Measurements from ENCODE around the gene DPF1.

DNA sequence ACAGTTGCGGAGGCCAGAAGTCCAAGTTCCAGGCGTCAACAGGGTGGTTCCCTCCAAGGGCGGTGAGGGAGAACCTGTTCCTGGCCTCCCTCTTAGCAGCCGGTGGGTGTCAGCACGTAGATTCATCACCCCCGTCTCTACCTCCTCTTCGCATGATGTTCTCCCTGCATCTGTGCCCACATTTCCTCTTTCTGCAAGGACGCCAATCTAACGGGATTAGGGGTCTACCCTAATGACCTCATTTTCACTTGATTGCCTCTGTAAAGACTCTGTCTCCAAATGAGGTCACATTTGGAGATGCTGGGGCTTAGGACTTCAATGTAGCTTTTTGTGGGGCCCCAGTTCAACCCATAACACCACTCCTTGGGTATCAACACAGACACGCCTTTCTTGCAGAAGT lies 38.5 kb downstream of the DPF1 start:
- TF ChIP-seq, protein P1, sequence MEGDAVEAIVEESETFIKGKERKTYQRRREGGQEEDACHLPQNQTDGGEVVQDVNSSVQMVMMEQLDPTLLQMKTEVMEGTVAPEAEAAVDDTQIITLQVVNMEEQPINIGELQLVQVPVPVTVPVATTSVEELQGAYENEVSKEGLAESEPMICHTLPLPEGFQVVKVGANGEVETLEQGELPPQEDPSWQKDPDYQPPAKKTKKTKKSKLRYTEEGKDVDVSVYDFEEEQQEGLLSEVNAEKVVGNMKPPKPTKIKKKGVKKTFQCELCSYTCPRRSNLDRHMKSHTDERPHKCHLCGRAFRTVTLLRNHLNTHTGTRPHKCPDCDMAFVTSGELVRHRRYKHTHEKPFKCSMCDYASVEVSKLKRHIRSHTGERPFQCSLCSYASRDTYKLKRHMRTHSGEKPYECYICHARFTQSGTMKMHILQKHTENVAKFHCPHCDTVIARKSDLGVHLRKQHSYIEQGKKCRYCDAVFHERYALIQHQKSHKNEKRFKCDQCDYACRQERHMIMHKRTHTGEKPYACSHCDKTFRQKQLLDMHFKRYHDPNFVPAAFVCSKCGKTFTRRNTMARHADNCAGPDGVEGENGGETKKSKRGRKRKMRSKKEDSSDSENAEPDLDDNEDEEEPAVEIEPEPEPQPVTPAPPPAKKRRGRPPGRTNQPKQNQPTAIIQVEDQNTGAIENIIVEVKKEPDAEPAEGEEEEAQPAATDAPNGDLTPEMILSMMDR (IDR thresholded peaks at IDR 0.05) = no peak
- no peak for TF ChIP-seq POLR2A (IDR thresholded peaks at IDR 0.05)

Measured in body of pancreas (tissue), 4 donors.